Bronchial smooth muscle cell (primary cell): Measurements from ENCODE around the gene HCN2. TPM values are rescaled to one million over a fixed set of nuclear protein-coding genes. Genes with fewer than 3 reads are reported as not detected.

Source experiments
- total RNA-seq: library from RNA; depleted of rRNA; stranded (reverse); fragments of >200 nt; gene quantifications from 2 replicates; pipeline ENCODE4 v1.2.1, GENCODE V29; 2014

The HCN2 gene
- total RNA-seq = 1.5 and 1.6 TPM in 2 replicates

DNA sequence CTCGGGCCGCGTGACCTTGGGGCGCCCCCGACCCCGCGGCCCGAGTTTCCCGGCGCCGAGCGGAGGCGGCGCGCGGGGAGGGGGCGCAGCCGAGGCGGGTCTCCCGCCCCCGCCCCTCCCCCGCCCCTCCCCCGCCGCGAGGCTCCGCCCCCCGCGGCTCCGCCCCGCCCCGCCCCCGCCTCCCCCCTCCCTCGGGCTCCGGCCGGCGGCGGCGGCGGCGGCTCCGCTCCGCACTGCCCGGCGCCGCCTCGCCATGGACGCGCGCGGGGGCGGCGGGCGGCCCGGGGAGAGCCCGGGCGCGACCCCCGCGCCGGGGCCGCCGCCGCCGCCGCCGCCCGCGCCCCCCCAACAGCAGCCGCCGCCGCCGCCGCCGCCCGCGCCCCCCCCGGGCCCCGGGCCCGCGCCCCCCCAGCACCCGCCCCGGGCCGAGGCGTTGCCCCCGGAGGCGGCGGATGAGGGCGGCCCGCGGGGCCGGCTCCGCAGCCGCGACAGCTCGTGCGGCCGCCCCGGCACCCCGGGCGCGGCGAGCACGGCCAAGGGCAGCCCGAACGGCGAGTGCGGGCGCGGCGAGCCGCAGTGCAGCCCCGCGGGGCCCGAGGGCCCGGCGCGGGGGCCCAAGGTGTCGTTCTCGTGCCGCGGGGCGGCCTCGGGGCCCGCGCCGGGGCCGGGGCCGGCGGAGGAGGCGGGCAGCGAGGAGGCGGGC lies at the start of gene HCN2:
HCN2 (plus strand) TSS at position 189 of the 703 bp plus-strand sequence; CDS start at position 254, 65 bp downstream.

DNA sequence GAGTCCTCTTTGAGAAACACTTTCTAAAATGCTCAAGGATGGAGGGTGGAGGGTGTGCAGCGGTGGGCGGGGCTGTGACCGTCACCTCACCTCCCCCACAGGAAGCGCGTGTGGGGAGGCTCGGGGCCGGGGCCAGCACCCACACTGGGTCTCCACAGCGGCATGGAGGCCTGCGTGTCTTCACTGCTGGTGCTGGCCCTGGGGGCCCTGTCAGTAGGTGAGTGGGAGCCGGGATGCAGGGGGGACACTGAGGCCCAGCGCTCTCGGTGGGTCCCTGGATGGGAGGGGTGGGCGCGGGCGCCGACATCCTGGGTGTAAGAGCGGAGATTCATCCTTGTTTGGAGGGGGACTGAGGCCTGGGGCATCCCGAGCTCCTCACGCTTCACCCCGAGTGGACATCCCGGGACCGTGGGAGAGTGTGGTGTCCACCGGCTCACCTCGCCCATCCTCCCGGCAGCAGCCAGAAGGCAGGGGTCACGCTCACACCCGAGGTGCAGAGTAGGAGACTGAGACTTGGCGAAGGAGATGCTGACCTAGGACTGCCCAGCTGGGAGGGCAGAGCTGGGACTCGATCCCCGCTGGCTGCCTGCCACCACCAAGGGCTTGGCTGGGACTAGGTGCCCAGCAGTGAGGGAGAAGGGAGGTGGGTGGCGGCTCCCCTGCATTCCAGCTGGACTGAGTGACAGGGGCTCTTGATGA lies 45.6 kb upstream of the HCN2 start, which contains the start of gene GZMM:
GZMM (plus strand) TSS at position 144 of the 699 bp plus-strand sequence; CDS start at position 163, 19 bp downstream.

DNA sequence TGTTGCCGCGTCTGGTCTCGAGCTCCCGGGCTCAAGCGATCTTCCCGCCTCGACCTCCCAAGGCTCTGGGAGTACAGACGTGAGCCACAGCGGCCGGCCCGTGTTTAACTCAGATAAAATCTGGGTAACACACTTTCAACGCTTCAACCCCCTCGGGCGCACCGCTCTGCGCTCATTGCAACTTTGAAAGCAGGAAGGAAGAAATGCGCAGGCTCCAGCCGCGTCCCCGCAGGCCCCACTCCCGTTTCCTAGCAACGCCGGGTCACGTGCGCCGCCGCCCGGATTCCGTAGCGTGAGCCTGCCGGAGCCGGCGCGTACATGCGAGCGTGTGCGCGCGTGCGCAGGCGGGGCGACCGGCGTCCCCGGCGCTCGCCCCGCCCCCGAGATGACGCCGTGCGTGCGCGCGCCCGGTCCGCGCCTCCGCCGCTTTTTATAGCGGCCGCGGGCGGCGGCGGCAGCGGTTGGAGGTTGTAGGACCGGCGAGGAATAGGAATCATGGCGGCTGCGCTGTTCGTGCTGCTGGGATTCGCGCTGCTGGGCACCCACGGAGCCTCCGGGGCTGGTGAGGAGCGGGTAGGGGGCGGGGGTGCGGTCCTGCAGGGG lies 17.4 kb upstream of the HCN2 start, which contains the start of gene BSG:
BSG (plus strand) TSS at position 457 of the 603 bp plus-strand sequence; CDS start at position 496, 39 bp downstream.

DNA sequence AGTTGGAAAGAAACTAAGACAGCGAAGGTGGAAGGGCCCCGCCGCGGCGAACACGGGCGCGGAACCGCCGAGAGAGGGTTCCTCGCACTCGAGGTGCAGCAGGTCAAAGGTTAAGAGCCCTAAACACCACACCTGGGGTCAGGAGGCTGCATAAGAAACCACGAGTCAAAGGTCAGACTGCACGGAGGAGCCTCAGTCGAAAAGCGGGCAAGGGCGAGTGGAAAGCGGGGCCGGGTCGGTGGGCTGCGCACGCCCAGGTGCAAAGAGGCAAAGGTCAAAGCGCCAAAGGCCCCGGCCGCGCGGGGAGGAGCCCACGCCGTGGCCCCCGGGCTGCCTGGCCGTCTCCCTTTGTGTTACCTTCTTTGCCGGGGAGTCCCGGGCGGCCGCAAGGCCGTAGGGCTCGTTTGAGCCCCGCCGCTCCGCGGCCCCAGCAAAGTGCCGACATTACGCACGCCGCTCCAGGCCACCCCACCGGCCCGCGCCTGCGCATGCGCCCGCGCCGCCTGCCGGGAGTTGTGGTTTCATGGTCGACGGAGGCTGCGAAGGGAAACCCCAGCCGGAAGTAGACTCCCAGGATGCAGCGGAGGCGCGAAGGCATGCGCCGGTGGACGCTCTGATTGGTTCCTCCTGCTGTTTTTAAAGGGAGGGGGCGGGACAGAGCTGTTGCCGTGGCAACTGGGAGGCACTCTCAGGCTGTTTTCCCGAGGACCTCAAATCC lies 43.5 kb downstream of the HCN2 start, which contains the start of gene POLRMT:
POLRMT (minus strand) TSS at position 470 of the 718 bp plus-strand sequence; CDS start at position 445, 25 bp downstream.

DNA sequence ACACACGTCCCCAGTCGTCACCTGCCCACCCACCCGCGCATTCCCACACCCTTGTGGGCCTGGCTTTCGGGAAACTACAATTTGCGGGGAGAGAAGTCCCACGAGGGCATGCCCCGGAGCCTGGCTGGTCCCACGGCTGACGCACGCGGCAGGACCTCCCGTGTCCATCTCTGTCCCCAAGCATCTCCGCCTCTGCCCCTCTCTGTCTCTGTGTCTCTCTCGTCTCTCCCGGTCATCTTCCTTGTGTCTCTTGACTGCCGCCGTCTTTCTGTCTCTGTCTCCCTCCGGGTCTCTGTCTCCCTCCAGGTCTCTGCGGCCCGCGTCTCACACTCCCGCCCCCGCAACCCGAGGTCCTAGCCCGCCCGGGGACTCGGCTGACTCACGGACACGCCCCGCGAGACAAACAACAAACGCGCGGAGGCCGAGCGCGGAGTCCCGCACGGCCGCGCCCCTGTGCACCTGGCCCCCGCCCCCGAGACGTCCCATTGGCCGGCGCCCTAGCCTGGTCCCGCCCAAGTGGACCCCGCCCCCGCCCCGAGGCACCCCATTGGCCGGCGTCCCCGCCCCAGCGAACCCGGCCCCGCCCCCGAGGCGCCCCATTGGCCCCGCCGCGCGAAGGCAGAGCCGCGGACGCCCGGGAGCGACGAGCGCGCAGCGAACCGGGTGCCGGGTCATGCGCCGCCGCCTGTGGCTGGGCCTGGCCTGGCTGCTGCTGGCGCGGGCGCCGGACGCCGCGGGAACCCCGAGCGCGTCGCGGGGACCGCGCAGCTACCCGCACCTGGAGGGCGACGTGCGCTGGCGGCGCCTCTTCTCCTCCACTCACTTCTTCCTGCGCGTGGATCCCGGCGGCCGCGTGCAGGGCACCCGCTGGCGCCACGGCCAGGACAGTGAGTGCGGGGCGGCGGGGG lies 49.8 kb downstream of the HCN2 start, which contains the start of gene FGF22:
FGF22 (plus strand) TSS at position 627 of the 908 bp plus-strand sequence; CDS start at position 674, 47 bp downstream.

DNA sequence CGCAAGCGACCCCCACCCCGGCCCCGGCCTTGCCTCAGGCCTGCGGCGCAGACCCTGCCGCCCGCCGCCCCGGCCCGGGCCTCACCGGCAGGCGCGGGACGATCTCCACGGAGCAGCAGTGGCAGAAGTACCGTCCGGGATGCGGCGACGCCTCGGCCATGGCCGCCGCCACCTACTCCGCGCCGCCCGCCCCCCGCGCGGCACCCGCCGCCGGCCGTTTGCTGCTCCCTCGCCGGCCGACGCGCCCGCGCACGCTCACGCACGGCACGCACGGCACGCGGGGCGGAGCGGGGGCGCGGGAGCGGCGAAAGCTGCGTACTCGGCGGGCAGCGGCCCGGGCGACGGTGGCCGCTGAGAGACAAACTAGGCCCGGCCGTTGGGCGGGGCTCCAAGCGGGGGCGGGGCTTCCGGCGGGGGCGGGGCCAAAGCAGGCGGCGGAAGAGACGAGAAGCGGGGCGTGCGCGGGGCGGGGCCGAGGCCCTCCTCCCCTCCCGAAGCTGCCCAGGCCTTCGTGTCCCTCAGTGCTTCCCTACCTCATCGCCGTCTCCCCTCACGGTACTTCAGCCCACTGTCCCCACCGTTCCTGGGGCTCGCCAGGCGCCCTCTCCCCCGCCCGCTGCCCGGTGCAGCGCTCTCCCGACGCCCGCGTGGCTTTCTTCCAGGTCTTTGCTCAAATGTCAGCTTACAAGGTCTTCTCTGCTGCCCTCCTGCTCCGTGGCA lies 73.4 kb downstream of the HCN2 start, which contains the start of gene RNF126:
RNF126 (minus strand) TSS at position 253 of the 720 bp plus-strand sequence; CDS start at position 160, 93 bp downstream.

Other genes with a start within 250 kb of the HCN2 start
- 9.5 and 26.4 TPM in 2 replicates for gene MIER2, start 245.1 kb upstream of the HCN2 start, total RNA-seq
- gene C2CD4C, start 180.7 kb upstream of the HCN2 start, total RNA-seq = under 0.01 and 0.09 TPM in 2 replicates
- 1.7 and 2.5 TPM in 2 replicates for gene SHC2, start 128.8 kb upstream of the HCN2 start, total RNA-seq
- under 0.01 TPM in 1 of 2 replicates, not detected in the other for gene MADCAM1, start 93.4 kb upstream of the HCN2 start, total RNA-seq
- 33.4 and 50.4 TPM in 2 replicates for gene TPGS1, start 82.4 kb upstream of the HCN2 start, total RNA-seq
- gene CDC34, start 58.1 kb upstream of the HCN2 start, total RNA-seq = 61.3 and 76.7 TPM in 2 replicates
- gene GZMM, start 45.8 kb upstream of the HCN2 start, total RNA-seq = not detected in 2 replicates
- 256 and 287 TPM in 2 replicates for gene BSG, start 17.3 kb upstream of the HCN2 start, total RNA-seq
- 14.7 and 17.2 TPM in 2 replicates for gene POLRMT, start 43.7 kb downstream of the HCN2 start, total RNA-seq
- 0.16 TPM in 1 of 2 replicates, not detected in the other for gene FGF22, start 50.0 kb downstream of the HCN2 start, total RNA-seq
- gene RNF126, start 73.3 kb downstream of the HCN2 start, total RNA-seq = 10.1 and 11.6 TPM in 2 replicates
- 24.1 and 37.4 TPM in 2 replicates for gene FSTL3, start 86.5 kb downstream of the HCN2 start, total RNA-seq
- not detected in 2 replicates for gene PRSS57, start 105.6 kb downstream of the HCN2 start, total RNA-seq
- gene PALM, start 119.1 kb downstream of the HCN2 start, total RNA-seq = 12.5 and 68.7 TPM in 2 replicates
- 0.32 and 0.43 TPM in 2 replicates for gene MISP, start 161.2 kb downstream of the HCN2 start, total RNA-seq
- gene PTBP1, start 207.6 kb downstream of the HCN2 start, total RNA-seq = 58.3 and 65.3 TPM in 2 replicates
- 0.47 and 0.77 TPM in 2 replicates for gene PLPPR3, start 232.1 kb downstream of the HCN2 start, total RNA-seq
- 0.16 TPM in 1 of 2 replicates, not detected in the other for gene AZU1, start 238.0 kb downstream of the HCN2 start, total RNA-seq